Smooth muscle cell (in vitro differentiated cells): ENCODE results near the gene GPC6. TPM values are rescaled to one million over a fixed set of nuclear protein-coding genes. Genes with fewer than 3 reads are reported as not detected.

Source experiments
- DNase-seq: peaks from one replicate; lab custom pipeline; 2025; ENCODE audit not compliant: unreplicated experiment; lab: John Stamatoyannopoulos, UW
- H2AFZ ChIP-seq: fragments of 200-600 bp; sonication (generic); 2 replicates; pipeline ENCODE4 v1.6.0; 2016; ENCODE audit warnings: antibody characterized with exemption, low read depth, mild to moderate bottlenecking
- H3F3A ChIP-seq: fragments of 200-600 bp; sonication (generic); 2 replicates; pipeline ENCODE4 v1.6.0; 2017; ENCODE audit warnings: antibody characterized with exemption, low read depth
- H3K27ac ChIP-seq: fragments of 200-600 bp; sonication (generic); 2 replicates; pipeline ENCODE4 v1.5.1; 2016; ENCODE audit warnings: low read depth, mild to moderate bottlenecking
- H3K27me3 ChIP-seq: fragments of 200-600 bp; sonication (generic); 2 replicates; pipeline ENCODE4 v1.6.1; 2016; ENCODE audit warnings: low read depth, mild to moderate bottlenecking
- H3K36me3 ChIP-seq: fragments of 200-600 bp; sonication (generic); 2 replicates; pipeline ENCODE4 v1.5.1; 2016; ENCODE audit warnings: low read depth
- H3K4me1 ChIP-seq: fragments of 200-600 bp; sonication (generic); 2 replicates; pipeline ENCODE4 v1.5.1; 2016; ENCODE audit warnings: low read depth
- H3K4me2 ChIP-seq: fragments of 200-600 bp; sonication (generic); 2 replicates; pipeline ENCODE4 v1.6.0; 2016; ENCODE audit warnings: mild to moderate bottlenecking
- H3K4me3 ChIP-seq: fragments of 200-600 bp; sonication (generic); 2 replicates; pipeline ENCODE4 v1.5.1; 2016; ENCODE audit warnings: mild to moderate bottlenecking
- H3K79me2 ChIP-seq: fragments of 200-600 bp; sonication (generic); 2 replicates; pipeline ENCODE4 v1.6.0; 2016; ENCODE audit warnings: low read depth, mild to moderate bottlenecking
- H3K9ac ChIP-seq: fragments of 200-600 bp; sonication (generic); 2 replicates; pipeline ENCODE4 v1.6.0; 2016; ENCODE audit warnings: low read depth
- H3K9me3 ChIP-seq: fragments of 200-600 bp; sonication (generic); replicated peaks from 2 replicates; pipeline ENCODE4 v1.5.1; 2016; ENCODE audit warnings: low read depth
- H4K20me1 ChIP-seq: fragments of 200-600 bp; sonication (generic); 2 replicates; pipeline ENCODE4 v1.6.0; 2016; ENCODE audit warnings: low read depth
- CTCF ChIP-seq: fragments of 200-600 bp; sonication (generic); IDR thresholded peaks from 2 replicates; pipeline ENCODE4 v1.5.1; 2017; ENCODE audit warnings: borderline replicate concordance, mild to moderate bottlenecking, antibody characterized with exemption; ENCODE audit not compliant: insufficient read depth, poor library complexity, severe bottlenecking
- WGBS: methylation state at CpG from one replicate; pipeline ENCODE4 v1.1.7; 2016; ENCODE audit warnings: low lambda C conversion rate; 5-methylcytosine and 5-hydroxymethylcytosine counted together
- polyA plus RNA-seq: library from polyadenylated mRNA; unstranded; fragments of >200 nt; fragmentation: Nextera tagmentation; extraction: Ambion mirVana; gene quantifications from 2 replicates; pipeline ENCODE4 v1.2.1, GENCODE V29; 2016
- total RNA-seq: library from RNA; depleted of rRNA; stranded (reverse); fragments of >200 nt; gene quantifications from 2 replicates; pipeline ENCODE4 v1.2.3, GENCODE V29; 2014

Gene GPC6
- total and polyA plus RNA-seq, 2 experiments from 2014 or later = 19.7 to 68.5 TPM

- 79% methylated on average over 7 of the region's 7 CpGs for WGBS
Measured at GRCh38 chr13:93268327-93269028, 41.9 kb downstream of the GPC6 start.

GRCh38 chr13:93270769-93271742 is 44.4 kb downstream of the GPC6 start:
- Histone ChIP-seq H3K4me2 (peak overlapping the region; percentile 60), H3K4me3 (peak overlapping the region; percentile 17), H4K20me1 (no peaks in the 10 kb centered on the region), H3K27ac (peak overlapping the region; percentile 34), H2AFZ (peak overlapping the region; percentile 23), H3K27me3 (no peaks in the 10 kb centered on the region), H3K79me2 (peaks cover 6% of the 10 kb centered on the region), H3K4me1 (peaks cover 10% of the 10 kb centered on the region), H3K36me3 (no peaks in the 10 kb centered on the region), H3K9me3 (no peaks in the 10 kb centered on the region), H3K9ac (no peak overlapping the region), H3F3A (no peaks in the 10 kb centered on the region)
- TF ChIP-seq CTCF = no peak
- DNase-seq = no peak
- 31% methylated on average over 5 of the region's 5 CpGs for WGBS

More at GRCh38 chr13:93268327-93269028, 41.9 kb downstream of the GPC6 start:
- H3K36me3 ChIP-seq = no peaks in the 10 kb centered on the region
- no peaks in the 10 kb centered on the region for H3F3A ChIP-seq
- H3K79me2 ChIP-seq = peaks cover 6% of the 10 kb centered on the region
- no peaks in the 10 kb centered on the region for H3K9me3 ChIP-seq
- TF ChIP-seq CTCF = no peak
- peaks cover 10% of the 10 kb centered on the region for H3K4me1 ChIP-seq
- H3K27me3 ChIP-seq = no peaks in the 10 kb centered on the region
- H4K20me1 ChIP-seq = no peaks in the 10 kb centered on the region
- H3K27ac ChIP-seq = no peak overlapping the region
- H3K9ac ChIP-seq = no peak overlapping the region
- no peak overlapping the region for H3K4me2 ChIP-seq
- no peak for DNase-seq
- no peak overlapping the region for H3K4me3 ChIP-seq
- H2AFZ ChIP-seq = no peak overlapping the region

- no peak overlapping the region for H3K9ac ChIP-seq
- H2AFZ ChIP-seq = no peak overlapping the region
- H3K27me3 ChIP-seq = no peaks in the 10 kb centered on the region
- H4K20me1 ChIP-seq = peaks cover 18% of the 10 kb centered on the region
- WGBS = 90% methylated on average over 1 of the region's 1 CpG
- H3F3A ChIP-seq = no peaks in the 10 kb centered on the region
- no peak overlapping the region for H3K4me2 ChIP-seq
- no peaks in the 10 kb centered on the region for H3K4me1 ChIP-seq
- peaks cover 16% of the 10 kb centered on the region for H3K79me2 ChIP-seq
- no peak overlapping the region for H3K4me3 ChIP-seq
- H3K27ac ChIP-seq = no peak overlapping the region
- no peaks in the 10 kb centered on the region for H3K9me3 ChIP-seq
- TF ChIP-seq CTCF = no peak
- no peak for DNase-seq
- H3K36me3 ChIP-seq = no peaks in the 10 kb centered on the region
Measured at GRCh38 chr13:93279982-93280381, 53.4 kb downstream of the GPC6 start.
